H1 (cell line): ENCODE data around the gene EPHA5. TPM values are rescaled to one million over a fixed set of nuclear protein-coding genes. Genes with fewer than 3 reads are reported as not detected.

Experiments
- CTCF ChIA-PET: fragments of 300-600 bp; sonication (Branson Sonifier 250); formaldehyde crosslinking; loops from one replicate; lab custom pipeline; 2021; ENCODE audit not compliant: partially characterized antibody; lab: Charles Lee
- POLR2A ChIA-PET: fragments of 300-600 bp; sonication (Branson Sonifier 250); formaldehyde crosslinking; loops from one replicate; lab custom pipeline; 2021; ENCODE audit warnings: inconsistent platforms; ENCODE audit not compliant: partially characterized antibody; lab: Charles Lee
- DNase-seq, 2 experiments: peaks; one replicate each; pipeline versions ENCODE4 v3.0.0 to v3.0.0-alpha.2; 2010 to 2022; ENCODE audit warnings: low spot score in 2 of 2, low read depth in 1 of 2, mixed read lengths in 1 of 2
- FAIRE-seq: peaks from 2 replicates; lab custom pipeline; 2011; peaks lifted over from hg19 to GRCh38; lab: Jason Lieb, UNC
- H2AFZ ChIP-seq: 2 replicates; pipeline ENCODE4 v1.8.1; 2012; ENCODE audit warnings: low read length, inconsistent platforms
- H2AK5ac ChIP-seq: 2 replicates; pipeline ENCODE4 v1.6.1; 2013; ENCODE audit warnings: low read depth, low read length
- H2BK120ac ChIP-seq: replicated peaks from 2 replicates; pipeline ENCODE3; 2013; ENCODE audit warnings: low read depth, low read length, inconsistent platforms
- H2BK12ac ChIP-seq: 2 replicates; pipeline ENCODE4 v1.6.1; 2013; ENCODE audit warnings: low read depth, low read length
- H2BK15ac ChIP-seq: 2 replicates; pipeline ENCODE4 v1.6.1; 2013; ENCODE audit warnings: low read length
- H2BK20ac ChIP-seq: 2 replicates; pipeline ENCODE4 v1.6.1; 2013; ENCODE audit warnings: low read length
- H2BK5ac ChIP-seq: 2 replicates; pipeline ENCODE4 v1.6.1; 2013; ENCODE audit warnings: low read depth, low read length
- H3K14ac ChIP-seq: 2 replicates; pipeline ENCODE4 v1.6.1; 2013; ENCODE audit warnings: inconsistent platforms; ENCODE audit not compliant: insufficient read length
- H3K18ac ChIP-seq: 2 replicates; pipeline ENCODE4 v1.6.1; 2013; ENCODE audit warnings: low read length; ENCODE audit errors: extremely low read depth
- H3K23ac ChIP-seq: 2 replicates; pipeline ENCODE4 v1.6.1; 2013; ENCODE audit warnings: inconsistent platforms; ENCODE audit not compliant: insufficient read length
- H3K23me2 ChIP-seq: 2 replicates; pipeline ENCODE4 v1.6.1; 2013; ENCODE audit warnings: low read depth, low read length
- H3K27ac ChIP-seq: 2 replicates; pipeline ENCODE4 v1.6.1; 2011; ENCODE audit warnings: low read depth, low read length, inconsistent platforms
- H3K27me3 ChIP-seq, 4 experiments: replicated peaks in 1 of 4; 1 replicate in 1 of 4; 2 replicates in 3 of 4; pipeline versions ENCODE4 v1.6.1 to v1.8.1; 2011 to 2013; ENCODE audit warnings: low read length in 3 of 4, mild to moderate bottlenecking in 3 of 4, inconsistent platforms in 2 of 4, mixed read lengths in 2 of 4, moderate library complexity in 1 of 4; ENCODE audit not compliant: control insufficient read depth in 3 of 4, insufficient read depth in 3 of 4; ENCODE audit errors: extremely low read depth in 1 of 4
- H3K36me3 ChIP-seq, 4 experiments: 2 replicates each; pipeline versions ENCODE4 v1.6.1 to v1.8.1; 2011 to 2013; ENCODE audit warnings: mild to moderate bottlenecking in 4 of 4, low read length in 3 of 4, moderate library complexity in 2 of 4, control low read depth in 1 of 4, inconsistent platforms in 1 of 4; ENCODE audit not compliant: insufficient read depth in 4 of 4, control insufficient read depth in 2 of 4
- H3K4ac ChIP-seq: replicated peaks from 2 replicates; pipeline ENCODE3; 2013; ENCODE audit warnings: low read length, low read depth, mixed read lengths, inconsistent platforms; ENCODE audit not compliant: insufficient read length
- H3K4me1 ChIP-seq, 4 experiments: replicated peaks in 1 of 4; 1 replicate in 1 of 4; 2 replicates in 3 of 4; pipeline versions ENCODE4 v1.6.1 to v1.8.1; 2011 to 2013; ENCODE audit warnings: low read length in 3 of 4, inconsistent platforms in 2 of 4, mixed read lengths in 1 of 4; ENCODE audit not compliant: insufficient read depth in 4 of 4, control insufficient read depth in 3 of 4
- H3K4me2 ChIP-seq, 2 experiments: 2 replicates each; pipeline versions ENCODE4 v1.6.1 to v1.8.1; 2011 to 2013; ENCODE audit warnings: low read depth in 2 of 2, low read length in 2 of 2, control low read depth in 1 of 2, inconsistent platforms in 1 of 2, mild to moderate bottlenecking in 1 of 2; ENCODE audit not compliant: insufficient read depth in 1 of 2
- H3K4me3 ChIP-seq, 4 experiments: fragments of 200-600, 300-600 bp in 1 of 4; sonication (generic), shearing (Covaris generic), sonication (Bioruptor Twin) in 1 of 4; 2 replicates each; pipeline versions ENCODE4 v1.5.1 to v1.8.1; 2011 to 2016; ENCODE audit warnings: low read length in 4 of 4, low read depth in 3 of 4, control low read depth in 2 of 4, inconsistent platforms in 2 of 4, mild to moderate bottlenecking in 2 of 4, mixed read lengths in 1 of 4, moderate library complexity in 1 of 4; ENCODE audit not compliant: insufficient read depth in 2 of 4; ENCODE audit errors: extremely low read depth in 1 of 4
- H3K56ac ChIP-seq: replicated peaks from 2 replicates; pipeline ENCODE3; 2013; ENCODE audit warnings: low read depth, mild to moderate bottlenecking, mixed read lengths, low read length, inconsistent platforms; ENCODE audit not compliant: insufficient read length
- H3K79me1 ChIP-seq: 2 replicates; pipeline ENCODE4 v1.6.1; 2013; ENCODE audit warnings: low read depth, low read length, control low read depth
- H3K79me2 ChIP-seq, 2 experiments: 2 replicates each; pipeline versions ENCODE4 v1.6.1 to v1.8.1; 2012 to 2013; ENCODE audit warnings: low read length in 2 of 2, mild to moderate bottlenecking in 2 of 2, inconsistent platforms in 1 of 2; ENCODE audit not compliant: insufficient read depth in 2 of 2, control insufficient read depth in 1 of 2
- H3K9ac ChIP-seq, 4 experiments: replicated peaks in 1 of 4; 1 replicate in 1 of 4; 2 replicates in 3 of 4; pipeline versions ENCODE4 v1.6.1 to v1.8.1; 2011 to 2013; ENCODE audit warnings: low read depth in 3 of 4, low read length in 3 of 4, control low read depth in 2 of 4, mild to moderate bottlenecking in 2 of 4, moderate library complexity in 2 of 4, inconsistent platforms in 1 of 4; ENCODE audit errors: extremely low read depth in 1 of 4
- H3K9me3 ChIP-seq, 2 experiments: 2 replicates each; pipeline versions ENCODE4 v1.6.1 to v1.8.1; 2012 to 2013; ENCODE audit warnings: mild to moderate bottlenecking in 2 of 2, moderate library complexity in 2 of 2, control low read depth in 1 of 2, inconsistent platforms in 1 of 2, low read depth in 1 of 2, low read length in 1 of 2, mixed read lengths in 1 of 2; ENCODE audit not compliant: insufficient read depth in 2 of 2
- H4K20me1 ChIP-seq, 2 experiments: replicated peaks in 1 of 2; 2 replicates each; pipeline versions ENCODE3 to v1.8.1; 2011 to 2013; ENCODE audit warnings: inconsistent platforms in 2 of 2, low read length in 2 of 2, mild to moderate bottlenecking in 1 of 2; ENCODE audit not compliant: insufficient read depth in 2 of 2, control insufficient read depth in 1 of 2
- H4K5ac ChIP-seq: 2 replicates; pipeline ENCODE4 v1.6.1; 2013; ENCODE audit warnings: low read length, low read depth, mixed read lengths, inconsistent platforms; ENCODE audit not compliant: insufficient read length
- H4K8ac ChIP-seq: 2 replicates; pipeline ENCODE4 v1.8.0; 2013; ENCODE audit warnings: mild to moderate bottlenecking, moderate library complexity, low read length, inconsistent platforms; ENCODE audit not compliant: insufficient read depth; ENCODE audit errors: extremely low read depth
- H4K91ac ChIP-seq: replicated peaks from 2 replicates; pipeline ENCODE3; 2013; ENCODE audit warnings: low read length, mixed read lengths, inconsistent platforms; ENCODE audit not compliant: insufficient read length
- CHD1 ChIP-seq: IDR thresholded peaks from 2 replicates; pipeline ENCODE4 v1.6.1; 2012; ENCODE audit warnings: low read depth, low read length, improper control_type of control experiment
- JUND ChIP-seq: IDR thresholded peaks from 2 replicates; pipeline ENCODE4 v1.6.1; 2011; ENCODE audit warnings: mild to moderate bottlenecking, improper control_type of control experiment, low read length
- RNF2 ChIP-seq: fragments of 200-900, 300-1000 bp; sonication (generic); IDR thresholded peaks from 2 replicates; pipeline ENCODE4 v1.7.1; 2016; ENCODE audit warnings: borderline replicate concordance, low read depth, mild to moderate bottlenecking, antibody characterized with exemption, low read length; ENCODE audit not compliant: poor library complexity, severe bottlenecking; ENCODE audit errors: missing control alignments
- TAF1 ChIP-seq: IDR thresholded peaks from 2 replicates; pipeline ENCODE4 v1.6.1; 2011; ENCODE audit warnings: mild to moderate bottlenecking, low read depth, low read length
- WGBS, 2 experiments: shearing (Covaris generic) in 1 of 2; methylation state at CpG; one replicate each; pipeline versions ENCODE4 v1.1.6 to v1.1.7; 2013 to 2015; ENCODE audit warnings: low lambda C conversion rate in 2 of 2, mixed read lengths in 2 of 2, inconsistent platforms in 1 of 2, low coverage in 1 of 2, missing lambda C conversion rate in 1 of 2; ENCODE audit not compliant: insufficient replicate concordance in 2 of 2, insufficient coverage in 1 of 2, insufficient read length in 1 of 2; ENCODE audit errors: extremely low coverage in 1 of 2, missing lambda C conversion rate in 1 of 2; 5-methylcytosine and 5-hydroxymethylcytosine counted together
- polyA plus RNA-seq, 7 experiments: library from polyadenylated mRNA; depleted of rRNA in 3 of 7; stranded (reverse) in 5 of 7; unstranded in 2 of 7; fragments of >200 nt in 5 of 7; fragments of 200-250 nt in 2 of 7; gene quantifications; 1 replicate in 5 of 7; 2 replicates in 1 of 7; 4 replicates in 1 of 7; pipeline versions ENCODE4 v1.2.1 to v1.2.3, GENCODE V29; 2011 to 2013; ENCODE audit warnings: missing spikeins in 2 of 7, mixed read lengths in 2 of 7
- total RNA-seq: library from RNA; stranded (reverse); fragmentation: NEBNext Ultra II Directional; extraction: Animal tissue kit (Norgen Biotek cat#: 25700); gene quantifications from 2 replicates; pipeline ENCODE4 v1.2.1, GENCODE V29; 2021

The EPHA5 gene
- total and polyA plus RNA-seq, 2 of the 8 experiments (the other 6 are each of a cell fraction or from before 2014, with no cell fraction given) = 0.03 to 0.11 TPM

DNA sequence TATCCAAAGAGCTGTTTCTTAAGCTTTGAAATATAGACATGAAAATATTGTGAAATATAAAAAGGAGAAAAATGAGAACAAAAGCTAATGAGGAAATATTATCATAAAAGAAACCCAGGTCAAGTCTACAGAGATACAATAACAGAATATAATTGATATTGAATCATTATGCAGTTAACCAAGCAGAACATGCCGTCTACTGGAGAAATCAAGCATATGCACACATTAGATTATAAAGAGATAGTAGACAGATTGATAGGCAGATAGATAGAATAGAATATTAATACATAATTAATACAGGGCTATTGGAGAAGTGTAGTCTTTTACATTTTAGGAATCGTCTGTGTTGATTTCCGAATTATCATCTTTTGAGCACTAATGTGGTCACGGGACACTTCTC is 208.5 kb downstream of the EPHA5 start:
- POLR2A ChIA-PET = no interaction called here
- WGBS, 2 experiments = 91% methylated on average over 4 of the region's 4 CpGs; no CpG with 5 or more reads in 1 of the 2 experiments
- FAIRE-seq = no peak
- TF ChIP-seq RNF2 (no peak), TAF1 (no peak), JUND (no peak), CHD1 (no peak)

More for the DNA sequence above, 208.5 kb downstream of the EPHA5 start:
- Histone ChIP-seq H3K36me3 (no peaks in the 10 kb centered on the region), H4K5ac (no peak overlapping the region), H3K9me3 (no peaks in the 10 kb centered on the region), H2AK5ac (no peak overlapping the region), H2AFZ (no peak overlapping the region), H3K9ac (no peak overlapping the region), H3K56ac (no peak overlapping the region), H4K20me1 (no peaks in the 10 kb centered on the region), H2BK120ac (no peak overlapping the region), H3K23me2 (no peaks in the 10 kb centered on the region), H2BK15ac (no peak overlapping the region), H3K27me3 (no peaks in the 10 kb centered on the region), H3K14ac (no peak overlapping the region), H3K4ac (no peak overlapping the region), H2BK5ac (no peak overlapping the region), H4K8ac (no peak overlapping the region), H3K4me3 (no peak overlapping the region), H3K4me2 (no peak overlapping the region), H2BK12ac (no peak overlapping the region), H3K79me1 (no peaks in the 10 kb centered on the region), H3K79me2 (no peaks in the 10 kb centered on the region), H3K4me1 (no peaks in the 10 kb centered on the region), H2BK20ac (no peak overlapping the region), H3K23ac (no peak overlapping the region), H3K18ac (no peak overlapping the region), H4K91ac (no peak overlapping the region), H3K27ac (no peak overlapping the region)
- CTCF ChIA-PET = no interaction called here
- DNase-seq = no peak
